Measurements from ENCODE around the gene PMM2.

Gene PMM2

DNA sequence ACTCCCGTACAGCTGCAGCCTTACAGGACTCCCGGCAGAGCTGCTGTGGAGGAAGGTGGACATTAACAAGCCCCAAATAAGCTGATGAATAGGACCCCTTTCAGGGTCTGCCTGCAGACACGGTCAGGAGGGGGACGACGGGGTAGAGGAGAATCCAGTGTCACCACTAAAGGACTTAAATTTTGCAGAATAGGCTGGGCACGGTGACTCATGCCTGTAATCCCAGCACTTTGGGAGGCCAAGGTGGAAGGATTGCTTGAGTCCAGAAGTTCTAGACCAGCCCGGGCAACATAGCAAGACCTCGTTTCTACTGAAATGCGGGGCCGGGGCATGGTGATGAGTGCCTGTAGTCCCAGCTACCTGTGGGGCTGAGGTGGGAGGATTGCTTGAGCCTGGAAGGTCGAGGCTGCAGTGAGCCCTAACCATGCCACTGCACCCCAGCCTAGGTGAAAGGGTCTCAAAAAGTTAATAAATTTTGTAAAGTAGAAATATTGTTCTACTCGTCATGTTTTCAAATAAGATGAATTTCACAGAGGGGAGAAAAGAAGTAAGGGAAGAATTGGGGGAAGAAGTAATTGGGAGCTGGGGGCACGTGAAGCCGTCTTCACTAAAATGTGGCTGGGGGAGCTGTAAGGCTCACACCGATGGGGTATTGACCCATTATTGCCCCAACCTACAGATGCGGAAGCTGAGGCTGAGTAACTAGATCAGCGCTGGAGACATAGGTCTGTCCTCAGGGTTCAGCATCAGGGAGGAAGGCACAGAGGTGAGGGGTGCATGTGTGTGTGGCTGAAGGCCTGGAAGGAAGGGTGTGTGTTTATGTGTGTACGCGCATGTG lies 89.2 kb downstream of the PMM2 start:
- no peak for TF ChIP-seq POLR2AphosphoS5 (IDR thresholded peaks at IDR 0.05; ENCODE audit: low read depth)
- no peak for TF ChIP-seq GABPA (IDR thresholded peaks at IDR 0.05; ENCODE audit: low read depth)
- TF ChIP-seq, protein P1, sequence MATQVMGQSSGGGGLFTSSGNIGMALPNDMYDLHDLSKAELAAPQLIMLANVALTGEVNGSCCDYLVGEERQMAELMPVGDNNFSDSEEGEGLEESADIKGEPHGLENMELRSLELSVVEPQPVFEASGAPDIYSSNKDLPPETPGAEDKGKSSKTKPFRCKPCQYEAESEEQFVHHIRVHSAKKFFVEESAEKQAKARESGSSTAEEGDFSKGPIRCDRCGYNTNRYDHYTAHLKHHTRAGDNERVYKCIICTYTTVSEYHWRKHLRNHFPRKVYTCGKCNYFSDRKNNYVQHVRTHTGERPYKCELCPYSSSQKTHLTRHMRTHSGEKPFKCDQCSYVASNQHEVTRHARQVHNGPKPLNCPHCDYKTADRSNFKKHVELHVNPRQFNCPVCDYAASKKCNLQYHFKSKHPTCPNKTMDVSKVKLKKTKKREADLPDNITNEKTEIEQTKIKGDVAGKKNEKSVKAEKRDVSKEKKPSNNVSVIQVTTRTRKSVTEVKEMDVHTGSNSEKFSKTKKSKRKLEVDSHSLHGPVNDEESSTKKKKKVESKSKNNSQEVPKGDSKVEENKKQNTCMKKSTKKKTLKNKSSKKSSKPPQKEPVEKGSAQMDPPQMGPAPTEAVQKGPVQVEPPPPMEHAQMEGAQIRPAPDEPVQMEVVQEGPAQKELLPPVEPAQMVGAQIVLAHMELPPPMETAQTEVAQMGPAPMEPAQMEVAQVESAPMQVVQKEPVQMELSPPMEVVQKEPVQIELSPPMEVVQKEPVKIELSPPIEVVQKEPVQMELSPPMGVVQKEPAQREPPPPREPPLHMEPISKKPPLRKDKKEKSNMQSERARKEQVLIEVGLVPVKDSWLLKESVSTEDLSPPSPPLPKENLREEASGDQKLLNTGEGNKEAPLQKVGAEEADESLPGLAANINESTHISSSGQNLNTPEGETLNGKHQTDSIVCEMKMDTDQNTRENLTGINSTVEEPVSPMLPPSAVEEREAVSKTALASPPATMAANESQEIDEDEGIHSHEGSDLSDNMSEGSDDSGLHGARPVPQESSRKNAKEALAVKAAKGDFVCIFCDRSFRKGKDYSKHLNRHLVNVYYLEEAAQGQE (IDR thresholded peaks at IDR 0.05; ENCODE audit: insufficient replicate concordance, low read depth), result no peak
- TF ChIP-seq SPI1 (IDR thresholded peaks at IDR 0.05; ENCODE audit: borderline replicate concordance, low read depth), result no peak
- TF ChIP-seq, protein P2, sequence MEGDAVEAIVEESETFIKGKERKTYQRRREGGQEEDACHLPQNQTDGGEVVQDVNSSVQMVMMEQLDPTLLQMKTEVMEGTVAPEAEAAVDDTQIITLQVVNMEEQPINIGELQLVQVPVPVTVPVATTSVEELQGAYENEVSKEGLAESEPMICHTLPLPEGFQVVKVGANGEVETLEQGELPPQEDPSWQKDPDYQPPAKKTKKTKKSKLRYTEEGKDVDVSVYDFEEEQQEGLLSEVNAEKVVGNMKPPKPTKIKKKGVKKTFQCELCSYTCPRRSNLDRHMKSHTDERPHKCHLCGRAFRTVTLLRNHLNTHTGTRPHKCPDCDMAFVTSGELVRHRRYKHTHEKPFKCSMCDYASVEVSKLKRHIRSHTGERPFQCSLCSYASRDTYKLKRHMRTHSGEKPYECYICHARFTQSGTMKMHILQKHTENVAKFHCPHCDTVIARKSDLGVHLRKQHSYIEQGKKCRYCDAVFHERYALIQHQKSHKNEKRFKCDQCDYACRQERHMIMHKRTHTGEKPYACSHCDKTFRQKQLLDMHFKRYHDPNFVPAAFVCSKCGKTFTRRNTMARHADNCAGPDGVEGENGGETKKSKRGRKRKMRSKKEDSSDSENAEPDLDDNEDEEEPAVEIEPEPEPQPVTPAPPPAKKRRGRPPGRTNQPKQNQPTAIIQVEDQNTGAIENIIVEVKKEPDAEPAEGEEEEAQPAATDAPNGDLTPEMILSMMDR (IDR thresholded peaks at IDR 0.05; ENCODE audit: insufficient read depth, low read length), result no peak
- Histone ChIP-seq H3K27ac (replicated peaks) (no peak overlapping the region), H3K4me3 (replicated peaks; ENCODE audit: insufficient read depth, low read length) (no peak overlapping the region), H3K27me3 (ENCODE audit: insufficient read depth, poor library complexity, severe bottlenecking) (peaks cover 17% of the 10 kb centered on the region)
- no peak for DNase-seq (ENCODE audit: low read depth in 1 of 2, low spot score in 1 of 2)

DNA sequence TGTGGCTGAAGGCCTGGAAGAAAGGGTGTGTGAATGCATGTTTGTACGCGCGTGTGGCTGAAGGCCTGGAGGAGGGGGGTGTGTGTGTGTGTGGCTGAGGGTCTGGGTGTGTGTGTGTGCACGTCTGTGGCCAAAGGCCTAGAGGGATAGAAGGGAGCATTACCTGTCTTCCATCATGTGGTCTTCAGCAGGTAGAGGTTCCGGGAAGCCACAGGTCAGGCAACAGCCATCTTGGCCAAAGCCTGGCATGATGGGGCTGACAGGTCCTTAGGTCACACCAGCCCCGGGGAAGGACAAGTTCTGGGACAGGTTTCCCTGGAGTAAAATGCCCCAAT lies 89.8 kb downstream of the PMM2 start:
- no peak; the same call in 1 of the 2 replicates for TF ChIP-seq POLR2AphosphoS5 (IDR thresholded peaks at IDR 0.05; ENCODE audit: low read depth)
- Histone ChIP-seq H3K27ac (replicated peaks) (no peak overlapping the region), H3K27me3 (ENCODE audit: insufficient read depth, poor library complexity, severe bottlenecking) (peaks cover 17% of the 10 kb centered on the region), H3K4me3 (replicated peaks; ENCODE audit: insufficient read depth, low read length) (no peak overlapping the region)
- DNase-seq (ENCODE audit: low read depth in 1 of 2, low spot score in 1 of 2), result no peak

DNA sequence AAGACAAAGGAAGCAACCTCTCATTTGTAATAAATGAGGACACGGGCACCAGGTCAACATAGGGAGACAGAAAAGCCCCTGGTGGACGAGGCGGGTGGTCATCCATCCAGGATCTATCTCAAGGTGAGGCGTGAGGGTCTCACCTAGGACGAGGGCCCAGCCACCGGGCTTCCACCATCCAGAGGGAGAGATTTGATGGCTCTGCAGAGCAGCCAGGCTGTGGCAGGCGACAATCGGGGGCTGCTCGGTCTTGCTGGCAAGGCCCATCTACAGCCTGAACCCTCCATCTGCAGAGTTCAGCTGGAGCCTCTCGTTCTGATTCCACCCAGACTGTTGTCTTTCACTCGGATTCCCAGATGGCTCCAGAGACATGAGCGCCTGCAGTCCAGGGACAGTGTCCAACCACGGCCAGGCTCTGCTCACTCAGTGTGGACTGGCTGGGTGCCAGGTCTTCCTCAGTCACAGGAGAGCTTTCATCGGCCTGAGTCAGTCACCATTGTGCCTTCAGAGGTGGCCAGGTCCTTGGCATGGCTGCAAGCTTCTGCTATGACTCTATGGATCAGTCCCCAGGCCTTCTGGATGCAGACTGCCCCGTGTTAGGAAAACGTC lies 90.4 kb downstream of the PMM2 start:
- DNase-seq (ENCODE audit: low read depth in 1 of 2, low spot score in 1 of 2), result no peak
- no peak for TF ChIP-seq POLR2AphosphoS5 (IDR thresholded peaks at IDR 0.05; ENCODE audit: low read depth)
- TF ChIP-seq SPI1 (IDR thresholded peaks at IDR 0.05; ENCODE audit: borderline replicate concordance, low read depth), result no peak
- TF ChIP-seq, protein P1 (IDR thresholded peaks at IDR 0.05; ENCODE audit: insufficient replicate concordance, low read depth), result no peak
- TF ChIP-seq, protein P2 (IDR thresholded peaks at IDR 0.05; ENCODE audit: insufficient read depth, low read length), result no peak
- no peak for TF ChIP-seq GABPA (IDR thresholded peaks at IDR 0.05; ENCODE audit: low read depth)
- H3K27ac ChIP-seq (replicated peaks), result no peak overlapping the region
- no peak overlapping the region for H3K4me3 ChIP-seq (replicated peaks; ENCODE audit: insufficient read depth, low read length)
- H3K27me3 ChIP-seq (ENCODE audit: insufficient read depth, poor library complexity, severe bottlenecking), result peaks cover 17% of the 10 kb centered on the region

DNA sequence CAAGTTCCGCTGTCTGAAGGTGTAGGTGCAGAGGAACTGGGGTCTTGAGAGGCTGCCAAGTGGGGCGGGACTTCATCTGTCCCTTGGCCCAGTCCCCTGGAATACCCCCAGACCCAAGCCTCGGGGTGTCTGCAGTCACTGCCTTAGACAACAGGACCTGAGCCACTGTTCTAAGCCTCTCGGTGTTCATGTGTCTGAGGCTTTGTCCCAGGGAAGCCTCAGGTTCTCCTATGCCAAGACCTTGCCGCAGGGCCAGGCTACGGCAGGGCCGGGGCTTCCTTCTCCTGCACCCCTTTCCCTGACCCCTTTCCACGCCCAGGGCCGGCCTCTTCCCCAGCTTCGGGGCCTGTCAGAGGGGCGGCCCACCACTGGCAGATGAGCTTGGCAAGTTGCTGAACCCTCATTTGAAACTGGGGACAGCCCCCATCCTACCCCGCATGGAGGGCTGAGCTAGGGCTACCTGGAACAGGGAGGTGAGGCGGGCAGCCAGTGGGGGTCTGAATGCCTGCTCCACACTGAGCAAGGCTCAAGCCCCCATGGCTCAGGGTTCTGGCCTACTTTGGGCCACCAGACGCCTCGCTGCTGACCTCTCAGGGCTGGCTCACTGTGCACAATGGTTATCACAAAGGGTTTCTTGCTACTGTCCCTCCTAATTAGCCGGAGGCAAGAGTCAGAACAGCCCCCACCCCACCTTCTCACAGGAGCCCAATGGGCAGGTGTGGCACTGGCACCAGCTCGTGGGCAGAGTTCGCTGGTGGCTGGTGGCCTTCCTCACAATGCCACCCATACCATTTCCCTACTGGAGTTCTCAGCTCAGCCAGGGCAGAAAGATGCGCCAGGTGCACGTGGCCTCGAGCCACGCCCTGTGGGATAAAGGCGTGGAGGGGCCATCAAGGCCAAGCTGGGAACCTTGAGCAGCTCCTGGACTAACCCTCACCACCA lies 91.6 kb downstream of the PMM2 start:
- TF ChIP-seq SPI1 (IDR thresholded peaks at IDR 0.05; ENCODE audit: borderline replicate concordance, low read depth) (no peak), GABPA (IDR thresholded peaks at IDR 0.05; ENCODE audit: low read depth) (no peak), POLR2AphosphoS5 (IDR thresholded peaks at IDR 0.05; ENCODE audit: low read depth) (no peak)
- TF ChIP-seq, protein P1 (IDR thresholded peaks at IDR 0.05; ENCODE audit: insufficient replicate concordance, low read depth), result no peak
- TF ChIP-seq, protein P2 (IDR thresholded peaks at IDR 0.05; ENCODE audit: insufficient read depth, low read length), result no peak
- H3K27ac ChIP-seq (replicated peaks), result no peak overlapping the region

More for the DNA sequence above, 91.6 kb downstream of the PMM2 start:
- Histone ChIP-seq H3K27me3 (ENCODE audit: insufficient read depth, poor library complexity, severe bottlenecking) (peaks cover 17% of the 10 kb centered on the region), H3K4me3 (replicated peaks; ENCODE audit: insufficient read depth, low read length) (no peak overlapping the region)
- no peak for DNase-seq (ENCODE audit: low read depth in 1 of 2, low spot score in 1 of 2)

Measured in HL-60 (cell line).